NCI-H1694 treated with DMSO at 0.1 percent for 48 hours (cell line): ENCODE data around the gene OSM.
"Not testable (repeated sequence)": the region's sequence is repeated elsewhere in the genome, so short reads cannot be mapped to it uniquely, and the experiment has no call there.

Experiments
- DNase-seq: peaks from one replicate; lab custom pipeline; 2025; lab: John Stamatoyannopoulos, UW

The OSM gene

DNA sequence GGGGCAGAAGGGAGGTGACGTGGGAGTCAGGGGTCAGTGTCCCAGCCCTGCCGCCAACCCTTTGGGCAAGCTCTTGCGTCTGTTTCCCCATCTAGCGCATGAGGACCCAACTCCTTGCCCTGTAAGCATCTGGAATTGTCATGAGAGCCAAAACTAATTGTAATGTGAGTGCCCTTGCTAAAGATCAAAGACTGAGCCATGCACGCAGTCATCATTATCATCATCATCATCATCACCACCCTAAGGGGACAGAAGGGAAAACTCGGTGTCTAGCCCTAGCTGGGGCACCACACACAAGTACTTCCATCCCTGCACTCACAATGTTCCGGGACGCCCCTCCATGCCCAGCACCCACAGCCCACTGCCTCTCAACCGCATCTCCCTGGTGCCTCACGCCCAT is 22.6 kb downstream of the OSM start:
- no peak for DNase-seq

GRCh38 chr22:30243661-30244060 is 23.0 kb downstream of the OSM start:
- DNase-seq: no peak

DNA sequence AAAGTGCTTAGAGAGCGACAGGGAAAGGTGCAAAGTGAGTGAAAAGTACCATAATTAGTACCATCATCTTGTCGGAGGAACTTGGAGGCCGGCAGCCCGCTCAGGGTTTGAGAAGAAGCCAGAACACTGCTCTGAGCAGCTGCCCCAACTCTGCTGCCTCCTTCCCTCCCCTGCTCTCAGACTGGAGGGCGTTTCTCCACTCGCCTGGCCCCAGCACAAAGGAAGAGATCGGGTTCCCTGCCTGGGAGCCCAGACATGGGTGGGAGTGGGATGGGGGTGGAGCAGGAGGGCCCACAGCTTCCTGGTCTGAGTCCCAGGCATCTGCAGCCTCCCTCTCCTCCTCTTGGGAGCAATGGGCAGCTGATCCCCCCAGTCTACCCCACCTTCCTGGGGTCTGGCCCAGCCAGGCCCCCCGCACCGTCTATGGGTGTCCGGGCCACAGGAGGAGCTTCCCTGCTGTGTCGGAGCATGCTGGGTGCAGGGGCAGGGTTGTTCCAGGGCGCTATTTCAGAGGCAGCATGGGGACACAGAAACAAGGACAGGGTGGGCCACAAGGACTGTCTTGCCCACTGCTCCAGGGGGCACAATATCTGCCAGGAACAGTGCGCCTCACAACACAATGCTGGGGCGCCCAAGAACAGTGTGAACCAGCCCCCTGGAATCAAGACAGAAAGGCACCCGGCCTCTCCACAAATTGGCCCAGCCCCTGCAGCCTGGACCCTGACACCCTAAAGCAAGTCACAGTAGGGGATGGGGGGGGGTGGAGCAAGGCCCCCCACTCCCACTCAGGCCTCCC is 24.9 kb downstream of the OSM start:
- DNase-seq: no peak

- DNase-seq: no peak
Measured at GRCh38 chr22:30240541-30241417, 25.9 kb downstream of the OSM start.

DNA sequence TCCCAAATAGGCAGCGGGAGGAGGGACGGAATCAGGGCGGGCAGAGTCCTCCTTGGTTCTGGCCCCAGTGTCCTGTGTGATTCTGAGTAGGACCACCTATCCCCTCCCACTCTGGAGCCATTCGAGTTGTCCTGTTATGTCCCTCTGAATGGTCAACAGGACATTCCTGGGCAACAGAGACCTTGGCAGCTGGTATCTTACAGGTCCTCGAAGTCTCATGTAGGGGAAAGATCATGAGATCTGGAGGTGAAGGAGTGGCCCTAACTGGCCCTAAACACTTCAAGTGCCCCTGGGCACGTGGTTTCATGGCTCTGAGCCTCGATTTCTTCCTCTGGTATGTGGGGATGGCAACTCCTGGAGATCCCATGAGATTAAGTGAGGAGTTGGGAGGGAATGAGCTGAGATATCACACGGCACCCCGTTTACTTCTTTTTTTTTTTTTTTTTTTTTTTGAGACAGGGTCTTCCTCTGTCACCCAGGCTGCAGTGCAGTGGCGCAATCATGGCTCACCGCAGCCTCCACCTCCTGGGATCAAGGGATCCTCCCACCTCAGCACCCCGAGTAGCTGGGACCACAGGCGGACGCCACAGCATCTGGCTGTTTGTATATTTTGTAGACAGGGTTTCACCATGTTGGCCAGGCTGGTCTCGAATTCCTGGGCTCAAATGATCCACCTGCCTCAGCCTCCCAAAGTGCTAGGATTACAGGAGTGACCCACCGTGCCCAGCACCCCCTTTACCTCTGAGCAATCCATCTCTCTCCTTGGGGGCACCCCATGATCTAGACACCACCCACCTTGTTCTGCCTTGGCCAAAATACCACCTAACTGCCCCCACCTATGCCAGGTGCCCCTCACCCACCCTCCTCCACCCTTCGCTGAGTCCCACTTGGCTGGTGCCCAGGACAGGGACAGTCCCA is 26.9 kb downstream of the OSM start:
- DNase-seq: no peak

- no peak for DNase-seq
Measured at GRCh38 chr22:30238661-30239487, 27.8 kb downstream of the OSM start.

- DNase-seq: no peak
Measured at GRCh38 chr22:30238136-30238535, 28.5 kb downstream of the OSM start.

GRCh38 chr22:30236875-30237274 is 29.8 kb downstream of the OSM start:
- DNase-seq: no peak

- no peak for DNase-seq
Measured at GRCh38 chr22:30235687-30236170, 30.9 kb downstream of the OSM start.

- no peak for DNase-seq
Measured at GRCh38 chr22:30234786-30235470, 31.7 kb downstream of the OSM start.

- not testable (repeated sequence) for DNase-seq
Measured at GRCh38 chr22:30234325-30234724, 32.3 kb downstream of the OSM start.

GRCh38 chr22:30233582-30233981 is 33.1 kb downstream of the OSM start:
- no peak for DNase-seq

- no peak for DNase-seq
Measured at GRCh38 chr22:30232716-30233218, 33.9 kb downstream of the OSM start.

DNA sequence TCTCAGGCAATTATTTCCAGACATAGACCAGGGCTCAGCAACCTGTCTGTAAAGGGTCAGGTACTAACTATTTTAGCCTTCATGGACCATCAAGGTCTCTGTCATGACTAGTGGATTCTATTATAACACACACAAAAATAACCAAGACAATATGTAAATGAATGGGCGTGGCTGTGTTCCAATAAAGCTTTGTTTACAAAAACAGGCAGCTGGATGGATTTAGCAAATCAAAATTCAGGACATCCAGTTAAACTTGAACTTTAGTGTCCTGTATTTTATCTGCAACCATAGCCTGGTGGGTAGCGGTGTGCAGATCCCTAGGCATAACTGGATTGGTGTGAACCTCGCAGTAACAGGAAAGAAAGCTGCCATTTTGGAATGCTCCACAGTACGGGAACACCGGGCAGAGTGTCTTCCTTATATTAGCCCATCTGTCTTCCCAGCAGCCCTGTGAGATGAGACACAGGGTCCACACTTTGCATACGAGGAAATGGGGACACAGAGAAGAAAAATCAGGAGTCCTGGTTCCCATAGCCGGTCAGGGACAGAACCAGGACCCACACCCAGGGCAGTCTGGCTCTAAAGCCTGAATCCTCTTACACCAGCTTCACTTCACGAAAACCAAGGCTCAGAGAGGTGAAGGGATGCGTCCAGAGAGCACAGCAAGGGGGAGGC is 35.7 kb downstream of the OSM start:
- DNase-seq: no peak

DNA sequence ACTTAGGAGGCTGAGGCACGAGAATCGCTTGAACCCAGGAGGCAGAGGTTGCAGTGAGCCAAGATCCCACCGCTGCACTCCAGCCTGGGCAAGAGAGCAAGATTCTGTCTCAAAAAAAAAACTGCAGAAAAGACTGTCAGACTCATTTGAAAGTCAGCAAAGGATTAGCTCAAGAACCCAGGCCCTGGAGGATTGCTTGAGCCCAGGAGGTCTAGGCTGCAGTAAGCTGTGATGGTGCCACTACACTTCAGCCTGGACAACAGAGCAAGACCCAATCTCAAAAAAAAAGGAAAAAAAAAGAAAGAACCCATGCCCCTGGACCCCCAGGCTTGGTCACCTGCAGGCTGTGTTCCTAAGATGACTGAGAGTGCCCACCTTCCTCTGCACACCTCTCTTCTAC is 36.3 kb downstream of the OSM start:
- no peak for DNase-seq

DNA sequence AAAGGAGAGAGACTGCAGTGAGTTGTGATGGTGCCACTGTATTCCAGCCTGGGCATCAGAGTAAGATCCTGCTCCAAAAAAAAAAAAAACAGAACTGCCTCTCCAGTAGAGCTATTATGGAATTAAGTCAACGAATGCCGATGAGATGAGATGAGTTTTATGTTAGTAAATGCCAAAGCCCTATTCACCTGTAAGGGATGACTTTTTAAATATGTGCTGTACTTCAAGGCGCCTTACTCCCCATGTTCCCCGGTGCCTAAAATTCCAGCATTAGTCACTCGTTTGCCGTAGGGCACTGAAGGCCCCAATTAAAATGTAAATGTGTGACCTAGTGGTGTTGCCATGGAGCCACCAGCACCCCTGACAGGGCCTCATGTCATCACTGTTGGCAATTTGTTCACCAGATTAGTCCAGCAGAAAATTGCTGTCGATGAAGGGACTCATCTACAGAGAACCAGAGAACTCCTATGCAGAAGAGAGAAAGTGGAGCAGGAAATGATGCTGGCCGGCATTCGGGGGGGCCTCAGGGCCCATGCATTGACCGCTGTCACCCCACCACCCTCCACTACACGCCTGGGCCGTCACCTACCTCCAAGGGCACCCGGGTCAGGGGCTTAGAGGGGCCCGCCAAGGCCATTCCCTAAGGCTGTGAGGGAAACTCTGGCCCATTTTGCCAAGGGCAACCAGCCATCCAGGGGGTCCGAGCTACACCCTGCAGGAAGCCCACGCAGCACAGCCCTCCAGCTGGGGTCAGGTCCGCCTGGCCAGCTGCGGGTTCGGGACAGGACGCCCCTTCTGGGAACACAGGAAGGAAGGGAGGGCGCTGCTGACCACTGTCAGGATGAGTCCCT is 37.9 kb downstream of the OSM start:
- DNase-seq: no peak

DNA sequence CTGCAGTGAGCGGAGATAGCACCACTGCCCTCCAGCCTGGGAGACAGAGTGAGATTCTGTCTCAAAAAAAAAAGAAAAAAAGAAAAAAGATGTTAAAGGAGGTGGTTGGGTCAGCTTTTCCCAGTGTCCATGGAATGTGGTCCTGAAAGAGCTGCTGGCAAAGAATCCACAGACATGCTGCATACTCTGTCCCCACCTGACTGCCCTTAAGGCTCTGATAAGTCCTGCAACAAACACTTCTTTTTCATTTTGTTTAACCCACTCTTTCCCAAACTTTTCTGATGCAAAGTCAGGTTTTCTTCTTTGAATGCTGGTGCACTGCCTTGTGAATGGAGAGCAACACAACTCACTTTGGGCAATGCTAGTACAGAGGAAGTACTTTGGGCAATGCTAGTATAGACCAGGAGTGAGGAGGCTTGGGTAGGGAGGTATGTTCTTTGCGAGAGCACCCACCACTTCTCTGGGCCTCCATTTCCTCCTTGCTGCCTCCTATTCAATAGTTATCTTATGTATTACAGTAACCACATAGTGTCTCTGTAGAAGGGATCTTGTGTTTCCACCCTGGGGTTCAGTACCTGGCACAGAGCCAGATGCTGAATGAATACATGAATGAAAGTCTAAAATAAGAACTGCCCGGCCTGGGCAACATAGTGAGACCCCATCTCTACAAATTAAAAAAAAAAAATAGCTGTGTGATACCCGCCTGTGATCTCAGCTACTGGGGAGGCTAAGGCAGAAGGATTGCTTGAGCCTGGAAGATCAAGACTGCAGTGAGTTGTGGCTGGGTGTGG is 39.0 kb downstream of the OSM start:
- no peak for DNase-seq
